Measurements from ENCODE around the gene CLPTM1. TPM values are rescaled to one million over a fixed set of nuclear protein-coding genes. Genes with fewer than 3 reads are reported as not detected.

Gene CLPTM1
- total RNA-seq, 1 experiment from 2014 or later: 102 TPM

- Histone ChIP-seq H3K4me3 (replicated peaks in 1 of 2; ENCODE audit: low read depth in 1 of 2, low read length in 2 of 2) (no peak overlapping the region), H3K4me1 (ENCODE audit: control insufficient read depth in 1 of 2, insufficient read depth in 2 of 2, low read length in 2 of 2) (no peaks in the 10 kb centered on the region), H3K4me2 (ENCODE audit: low read length) (no peak overlapping the region), H3K9me3 (ENCODE audit: control insufficient read depth in 1 of 2, insufficient read depth in 1 of 2, low read depth in 1 of 2, low read length in 2 of 2) (no peaks in the 10 kb centered on the region), H3K79me2 (ENCODE audit: insufficient read depth, low read length) (no peaks in the 10 kb centered on the region), H3K27ac (ENCODE audit: low read depth, low read length) (no peak overlapping the region), H3K27me3 (ENCODE audit: insufficient read depth, low read length) (no peaks in the 10 kb centered on the region), H3K9ac (ENCODE audit: low read length) (no peak overlapping the region), H4K20me1 (ENCODE audit: insufficient read depth) (no peaks in the 10 kb centered on the region), H3K36me3 (ENCODE audit: control insufficient read depth in 1 of 2, insufficient read depth in 2 of 2, low read length in 2 of 2) (peaks cover 0 to 2% of the 10 kb centered on the region in 2 experiments; a peak in 2 of 4 replicates), H3K9me2 (ENCODE audit: insufficient read depth) (no peaks in the 10 kb centered on the region), H2AFZ (ENCODE audit: low read depth, low read length, poor library complexity, severe bottlenecking) (no peak overlapping the region)
- POLR2A ChIA-PET: no interaction called here
- CTCF ChIA-PET: interaction anchor here (0.5 kb wide), 1 partner anchor 777 kb away, joined by 3 read pairs; no protein-coding TSS in a partner anchor
- DNase-seq (ENCODE audit: low read depth, low spot score) (no peak), ATAC-seq (no peak)
- TF ChIP-seq SRF (IDR thresholded peaks at IDR 0.05; ENCODE audit: low read depth) (no peak), CBX3 (IDR thresholded peaks at IDR 0.05; ENCODE audit: low read depth) (no peak), SP1 (IDR thresholded peaks at IDR 0.05; ENCODE audit: low read depth) (no peak), SIN3A (IDR thresholded peaks at IDR 0.05; ENCODE audit: low read depth) (no peak), POLR2AphosphoS5 (IDR thresholded peaks at IDR 0.05; ENCODE audit: low read depth, low read length) (no peak; the same call in 1 of the 2 replicates), ZNF274 (IDR thresholded peaks at IDR 0.05; ENCODE audit: low read depth, low read length) (no peak), RAD21 (IDR thresholded peaks at IDR 0.05; ENCODE audit: low read depth) (no peak), ATF3 (IDR thresholded peaks at IDR 0.05) (no peak), EGR1 (IDR thresholded peaks at IDR 0.05; ENCODE audit: low read depth) (no peak)
- intact Hi-C loops (cut with micrococcal nuclease): no loop called here
- RAD21 ChIA-PET (ENCODE audit: low non-redundant PET in 1 of 2, low total read pairs in 2 of 2, uncharacterized antibody in 2 of 2, unreplicated experiment in 2 of 2): no interaction called here
- no TSS peak for BruUV-seq (replicated peaks)
Observed at GRCh38 chr19:44993926-44994537, 38.9 kb downstream of the CLPTM1 start.

- BruUV-seq (replicated peaks): no TSS peak
- Histone ChIP-seq H3K36me3 (ENCODE audit: control insufficient read depth in 1 of 2, insufficient read depth in 2 of 2, low read length in 2 of 2) (no peaks in the 10 kb centered on the region), H3K27me3 (ENCODE audit: insufficient read depth, low read length) (no peaks in the 10 kb centered on the region), H3K4me2 (ENCODE audit: low read length) (no peak overlapping the region), H3K4me1 (ENCODE audit: control insufficient read depth in 1 of 2, insufficient read depth in 2 of 2, low read length in 2 of 2) (peaks cover 10 to 14% of the 10 kb centered on the region in 2 experiments; a peak in 3 of 4 replicates), H3K27ac (ENCODE audit: low read depth, low read length) (no peak overlapping the region), H3K4me3 (replicated peaks in 1 of 2; ENCODE audit: low read depth in 1 of 2, low read length in 2 of 2) (no peak overlapping the region), H4K20me1 (ENCODE audit: insufficient read depth) (no peaks in the 10 kb centered on the region), H3K9ac (ENCODE audit: low read length) (no peak overlapping the region), H2AFZ (ENCODE audit: low read depth, low read length, poor library complexity, severe bottlenecking) (no peak overlapping the region), H3K9me3 (ENCODE audit: control insufficient read depth in 1 of 2, insufficient read depth in 1 of 2, low read depth in 1 of 2, low read length in 2 of 2) (no peaks in the 10 kb centered on the region), H3K79me2 (ENCODE audit: insufficient read depth, low read length) (no peaks in the 10 kb centered on the region; the same call in 1 of the 2 replicates), H3K9me2 (ENCODE audit: insufficient read depth) (no peaks in the 10 kb centered on the region)
- TF ChIP-seq ZNF274 (IDR thresholded peaks at IDR 0.05; ENCODE audit: low read depth, low read length) (no peak), REST (IDR thresholded peaks at IDR 0.05; ENCODE audit: low read depth) (no peak), ZBTB33 (IDR thresholded peaks at IDR 0.05; ENCODE audit: extremely low read depth, insufficient replicate concordance, low read length) (no peak), YY1 (IDR thresholded peaks at IDR 0.05; ENCODE audit: extremely low read depth, insufficient replicate concordance, low read depth, low read length) (no peak), MAX (IDR thresholded peaks at IDR 0.05) (no peak), EGR1 (IDR thresholded peaks at IDR 0.05; ENCODE audit: low read depth) (no peak), ELF1 (IDR thresholded peaks at IDR 0.05; ENCODE audit: borderline replicate concordance, low read depth) (no peak), POLR2AphosphoS5 (IDR thresholded peaks at IDR 0.05; ENCODE audit: low read depth, low read length) (no peak), SIN3A (IDR thresholded peaks at IDR 0.05; ENCODE audit: low read depth) (no peak)
- DNase-seq (ENCODE audit: low read depth, low spot score): no peak
- intact Hi-C loops (cut with micrococcal nuclease): no loop called here
- CTCF ChIA-PET: no interaction called here
- RAD21 ChIA-PET (ENCODE audit: low non-redundant PET in 1 of 2, low total read pairs in 2 of 2, uncharacterized antibody in 2 of 2, unreplicated experiment in 2 of 2): no interaction called here
- ATAC-seq: no peak
- POLR2A ChIA-PET: no interaction called here
Observed at GRCh38 chr19:44998025-44998424, 42.8 kb downstream of the CLPTM1 start.
